A673 (cell line): ENCODE results near the gene AKNA. TPM values are rescaled to one million over a fixed set of nuclear protein-coding genes. Genes with fewer than 3 reads are reported as not detected.
"Not testable (repeated sequence)": the region's sequence is repeated elsewhere in the genome, so short reads cannot be mapped to it uniquely, and the experiment has no call there.

Experiments used
- BruUV-seq: library from RNA; stranded (reverse); fragments of 400-500 nt; replicated peaks from 2 replicates; lab custom pipeline; 2021; lab: Mats Ljungman, UMichigan
- CTCF ChIA-PET: fragments of 300-600 bp; sonication (Branson Sonifier 250); formaldehyde crosslinking; loops from one replicate; lab custom pipeline; 2022; ENCODE audit warnings: antibody characterized with exemption; lab: Charles Lee
- POLR2A ChIA-PET: fragments of 300-600 bp; sonication (Branson Sonifier 250); formaldehyde crosslinking; loops from one replicate; lab custom pipeline; 2022; ENCODE audit warnings: antibody characterized with exemption; ENCODE audit not compliant: low non-redundant PET; lab: Charles Lee
- DNase-seq: peaks from one replicate; pipeline ENCODE4 v3.0.0-alpha.2; 2015; ENCODE audit warnings: low spot score
- H3K27ac ChIP-seq: fragments of 200-600 bp; sonication (generic); 2 replicates; pipeline ENCODE4 v1.5.1; 2016; ENCODE audit warnings: mixed run types, low read depth, mild to moderate bottlenecking, mixed read lengths, antibody characterized with exemption, low read length; ENCODE audit not compliant: poor library complexity, severe bottlenecking
- H3K27me3 ChIP-seq: fragments of 200-600 bp; sonication (generic); replicated peaks from 2 replicates; pipeline ENCODE4 v1.6.1; 2017; ENCODE audit warnings: mixed run types, low read depth, mild to moderate bottlenecking, mixed read lengths, antibody characterized with exemption, low read length; ENCODE audit not compliant: insufficient read depth, poor library complexity
- H3K36me3 ChIP-seq: fragments of 200-600 bp; sonication (generic); 2 replicates; pipeline ENCODE4 v1.6.1; 2016; ENCODE audit warnings: mixed run types, mild to moderate bottlenecking, mixed read lengths, antibody characterized with exemption, low read length; ENCODE audit not compliant: insufficient read depth, poor library complexity, severe bottlenecking
- H3K4me1 ChIP-seq: fragments of 200-600 bp; sonication (generic); 2 replicates; pipeline ENCODE4 v1.6.1; 2017; ENCODE audit warnings: mixed run types, mild to moderate bottlenecking, mixed read lengths, antibody characterized with exemption, low read length; ENCODE audit not compliant: insufficient read depth, poor library complexity, severe bottlenecking
- H3K4me3 ChIP-seq: fragments of 200-600 bp; sonication (generic); 2 replicates; pipeline ENCODE4 v1.5.1; 2016; ENCODE audit warnings: low read depth, mixed run types, mild to moderate bottlenecking, mixed read lengths, low read length; ENCODE audit not compliant: poor library complexity, severe bottlenecking
- H3K9me3 ChIP-seq: fragments of 200-600 bp; sonication (generic); 2 replicates; pipeline ENCODE4 v1.6.1; 2016; ENCODE audit warnings: mixed run types, low read depth, mild to moderate bottlenecking, mixed read lengths, antibody characterized with exemption, low read length; ENCODE audit not compliant: poor library complexity, severe bottlenecking
- EZH2 ChIP-seq: fragments of 200-600 bp; sonication (generic); IDR thresholded peaks from 2 replicates; pipeline ENCODE4 v1.6.1; 2017; ENCODE audit warnings: borderline replicate concordance, low read depth, mild to moderate bottlenecking, mixed read lengths, antibody characterized with exemption, low read length; ENCODE audit not compliant: poor library complexity, severe bottlenecking
- intact Hi-C: fragments of 100-400 bp; cut with micrococcal nuclease; formaldehyde crosslinking; loops from one replicate; pipeline ENCODE4 v1.10.0; 2022; ENCODE audit not compliant: unreplicated experiment
- total RNA-seq: library from RNA; stranded (reverse); gene quantifications from 2 replicates; pipeline ENCODE4 v1.2.3, GENCODE V29; 2021
- TF ChIP-seq, protein P1 (sequence below): fragments of 300-800, 200-600 bp; sonication (generic); conservative IDR thresholded peaks from 2 replicates; pipeline ENCODE4 v1.5.1; 2017; ENCODE audit warnings: low read depth, mild to moderate bottlenecking, antibody characterized with exemption, low read length, moderate library complexity, mixed read lengths

Gene AKNA
- total RNA-seq, 1 experiment from 2014 or later, result 20.4 TPM

DNA sequence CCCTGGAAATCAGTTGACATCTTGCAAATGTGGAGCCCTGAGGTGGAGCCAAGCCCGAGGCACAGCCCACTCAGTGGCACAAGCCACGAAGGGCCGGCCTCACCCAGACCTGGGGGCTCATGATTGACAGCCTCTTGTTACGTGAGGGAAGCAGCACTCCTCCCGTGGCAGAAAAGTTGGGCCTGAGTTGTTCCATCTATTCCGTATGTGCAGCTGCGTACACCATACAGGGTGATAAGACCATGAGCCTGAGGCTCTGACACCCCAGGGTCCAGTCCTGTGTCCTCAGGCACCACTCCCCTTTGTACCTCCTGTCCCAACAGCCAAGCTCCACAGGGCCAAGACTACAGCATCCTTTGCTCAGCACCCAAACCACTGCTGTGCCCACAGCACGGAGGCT is 60.0 kb downstream of the AKNA start:
- Histone ChIP-seq H3K9me3 (no peaks in the 10 kb centered on the region), H3K4me3 (no peak overlapping the region), H3K36me3 (no peaks in the 10 kb centered on the region), H3K27me3 (no peaks in the 10 kb centered on the region), H3K4me1 (no peaks in the 10 kb centered on the region), H3K27ac (no peak overlapping the region)
- TF ChIP-seq, protein P1, sequence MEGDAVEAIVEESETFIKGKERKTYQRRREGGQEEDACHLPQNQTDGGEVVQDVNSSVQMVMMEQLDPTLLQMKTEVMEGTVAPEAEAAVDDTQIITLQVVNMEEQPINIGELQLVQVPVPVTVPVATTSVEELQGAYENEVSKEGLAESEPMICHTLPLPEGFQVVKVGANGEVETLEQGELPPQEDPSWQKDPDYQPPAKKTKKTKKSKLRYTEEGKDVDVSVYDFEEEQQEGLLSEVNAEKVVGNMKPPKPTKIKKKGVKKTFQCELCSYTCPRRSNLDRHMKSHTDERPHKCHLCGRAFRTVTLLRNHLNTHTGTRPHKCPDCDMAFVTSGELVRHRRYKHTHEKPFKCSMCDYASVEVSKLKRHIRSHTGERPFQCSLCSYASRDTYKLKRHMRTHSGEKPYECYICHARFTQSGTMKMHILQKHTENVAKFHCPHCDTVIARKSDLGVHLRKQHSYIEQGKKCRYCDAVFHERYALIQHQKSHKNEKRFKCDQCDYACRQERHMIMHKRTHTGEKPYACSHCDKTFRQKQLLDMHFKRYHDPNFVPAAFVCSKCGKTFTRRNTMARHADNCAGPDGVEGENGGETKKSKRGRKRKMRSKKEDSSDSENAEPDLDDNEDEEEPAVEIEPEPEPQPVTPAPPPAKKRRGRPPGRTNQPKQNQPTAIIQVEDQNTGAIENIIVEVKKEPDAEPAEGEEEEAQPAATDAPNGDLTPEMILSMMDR, result no peak
- intact Hi-C loops, result no loop called here
- no TSS peak for BruUV-seq
- no peak for DNase-seq
- ChIA-PET CTCF (no interaction called here), POLR2A (no interaction called here)

DNA sequence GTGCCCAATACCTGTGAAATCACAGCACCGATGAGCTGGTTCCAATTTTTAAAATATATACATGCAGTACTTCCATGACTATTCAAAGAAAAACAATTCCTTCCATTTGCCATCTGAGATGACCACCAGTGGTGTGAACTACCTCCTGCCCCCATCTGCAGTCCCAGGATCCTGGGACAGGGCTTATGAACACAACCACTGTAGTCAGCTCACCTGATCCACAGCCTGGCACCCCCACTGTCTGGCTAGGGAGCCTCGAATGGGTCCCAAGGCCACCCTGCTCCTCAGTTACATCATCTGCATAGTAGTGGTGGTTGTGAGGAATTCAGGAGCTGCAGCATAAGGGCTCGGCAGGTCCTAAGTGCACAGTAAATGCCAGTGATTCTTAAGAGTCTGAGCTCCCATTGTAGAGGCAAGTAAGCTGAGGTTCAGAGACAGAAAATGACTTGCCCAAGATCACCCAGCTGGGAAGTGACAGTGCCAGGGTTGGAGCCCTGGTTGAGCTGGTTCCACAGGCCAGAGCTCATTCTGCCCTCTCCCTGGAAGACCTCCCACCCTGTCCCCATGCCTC is 62.0 kb downstream of the AKNA start:
- H3K9me3 ChIP-seq, H3K36me3 ChIP-seq, CTCF ChIA-PET, H3K27ac ChIP-seq, H3K4me1 ChIP-seq, BruUV-seq, DNase-seq, H3K27me3 ChIP-seq, intact Hi-C loops, POLR2A ChIA-PET, H3K4me3 ChIP-seq: not testable (repeated sequence)

DNA sequence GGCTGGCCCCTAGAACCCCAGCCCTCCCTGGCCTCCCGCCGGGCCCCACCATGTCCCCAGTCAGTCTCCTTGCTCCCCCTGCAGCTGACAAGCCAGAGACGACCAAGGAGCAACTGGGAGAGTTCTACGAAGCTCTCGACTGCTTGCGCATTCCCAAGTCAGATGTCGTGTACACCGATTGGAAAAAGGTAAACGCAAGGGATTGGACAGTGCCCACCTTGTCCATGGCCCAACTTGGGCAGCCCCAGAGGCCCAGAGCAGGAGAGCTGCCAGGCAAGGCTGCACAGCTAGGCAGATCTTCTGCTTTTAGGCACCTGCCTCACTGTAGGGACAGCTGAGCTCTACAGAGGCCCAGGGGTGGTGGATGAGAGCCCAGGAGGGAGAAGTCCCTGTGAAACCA is 62.8 kb downstream of the AKNA start:
- H3K27ac ChIP-seq, intact Hi-C loops, POLR2A ChIA-PET, H3K9me3 ChIP-seq, H3K4me3 ChIP-seq, DNase-seq, H3K36me3 ChIP-seq, H3K27me3 ChIP-seq, BruUV-seq, H3K4me1 ChIP-seq, CTCF ChIA-PET: not testable (repeated sequence)

DNA sequence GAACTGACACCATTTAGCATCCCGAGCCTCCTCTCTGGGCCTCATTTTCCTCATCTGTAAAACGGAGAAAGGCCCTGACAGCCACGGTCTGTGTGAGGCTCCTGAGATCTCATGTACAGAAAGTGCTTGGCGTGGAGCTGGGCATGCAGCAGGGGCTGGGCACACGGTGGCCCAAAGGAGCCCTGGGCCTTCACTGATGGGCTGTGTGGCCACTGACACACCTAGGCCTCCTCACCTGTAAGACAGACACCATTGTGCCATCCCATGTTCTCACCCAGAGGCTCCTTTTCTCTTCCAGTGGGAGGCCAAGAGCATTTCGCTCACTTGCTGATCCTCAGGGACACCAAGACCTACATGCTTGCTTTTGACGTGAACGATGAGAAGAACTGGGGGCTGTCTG is 63.3 kb downstream of the AKNA start:
- intact Hi-C loops, result no loop called here
- BruUV-seq, result no TSS peak
- no peak overlapping the region for H3K4me3 ChIP-seq
- CTCF ChIA-PET, result no interaction called here
- no peaks in the 10 kb centered on the region for H3K4me1 ChIP-seq
- H3K27me3 ChIP-seq, result no peaks in the 10 kb centered on the region
- no peaks in the 10 kb centered on the region for H3K36me3 ChIP-seq
- no peak overlapping the region for H3K27ac ChIP-seq
- TF ChIP-seq, protein P1, result no peak
- TF ChIP-seq EZH2, result no peak
- no peak for DNase-seq
- POLR2A ChIA-PET, result no interaction called here
- H3K9me3 ChIP-seq, result no peaks in the 10 kb centered on the region

DNA sequence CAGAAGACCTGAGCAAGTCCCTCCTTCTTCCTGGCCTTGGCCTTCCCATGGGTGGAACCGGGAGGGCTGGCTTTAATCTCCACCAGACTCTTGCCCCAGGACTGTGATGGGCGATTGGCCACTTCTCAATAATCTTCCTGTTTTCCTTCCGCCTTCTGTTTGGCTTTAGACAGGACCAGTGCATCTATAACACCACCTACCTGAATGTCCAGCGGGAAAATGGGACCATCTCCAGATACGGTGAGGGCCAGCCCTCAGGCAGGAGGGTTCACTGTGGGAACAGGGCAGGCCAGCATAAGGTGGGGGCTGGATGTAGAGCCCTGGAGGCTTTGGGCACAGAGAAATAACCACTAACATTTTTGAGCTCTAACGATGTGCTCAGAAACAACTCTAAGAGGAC is 63.9 kb downstream of the AKNA start:
- H3K4me1 ChIP-seq, H3K4me3 ChIP-seq, POLR2A ChIA-PET, H3K9me3 ChIP-seq, BruUV-seq, H3K27ac ChIP-seq, intact Hi-C loops, H3K36me3 ChIP-seq, H3K27me3 ChIP-seq, CTCF ChIA-PET, DNase-seq: not testable (repeated sequence)

DNA sequence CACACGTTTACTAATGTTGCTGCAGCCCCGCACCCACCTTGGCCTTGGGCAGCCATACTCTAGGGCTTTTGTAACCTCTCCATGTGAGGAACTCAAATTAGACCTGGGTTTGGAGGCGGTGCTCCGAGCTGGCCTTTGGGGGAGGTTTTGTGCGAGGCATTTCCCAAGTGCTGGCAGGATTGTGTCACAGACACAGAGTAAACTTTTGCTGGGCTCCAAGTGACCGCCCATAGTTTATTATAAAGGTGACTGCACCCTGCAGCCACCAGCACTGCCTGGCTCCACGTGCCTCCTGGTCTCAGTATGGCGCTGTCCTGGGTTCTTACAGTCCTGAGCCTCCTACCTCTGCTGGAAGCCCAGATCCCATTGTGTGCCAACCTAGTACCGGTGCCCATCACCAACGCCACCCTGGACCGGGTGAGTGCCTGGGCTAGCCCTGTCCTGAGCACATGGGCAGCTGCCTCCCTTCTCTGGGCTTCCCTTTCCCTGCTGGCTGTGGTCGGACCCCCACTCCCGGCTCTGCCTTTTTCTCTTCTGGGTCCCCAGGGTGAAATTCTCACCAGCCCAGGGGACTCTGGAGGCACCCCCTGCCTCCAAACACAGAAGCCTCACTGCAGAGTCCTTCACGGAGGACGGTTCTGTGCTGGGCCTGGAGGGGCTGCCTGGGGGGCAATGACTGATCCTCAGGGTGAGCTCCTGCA is 64.8 kb downstream of the AKNA start, which contains the start of gene ORM1:
Gene ORM1, plus strand, starts transcription at position 268 of the 701 bp plus-strand sequence. Its CDS starts 36 bp downstream, at position 304.
- H3K4me3 ChIP-seq, CTCF ChIA-PET, BruUV-seq, H3K27ac ChIP-seq, H3K9me3 ChIP-seq, H3K36me3 ChIP-seq, H3K4me1 ChIP-seq, intact Hi-C loops, H3K27me3 ChIP-seq, DNase-seq, POLR2A ChIA-PET: not testable (repeated sequence)
